GM21381 (cell line): ENCODE data around the gene LBP.
"Not testable (repeated sequence)": the region's sequence is repeated elsewhere in the genome, so short reads cannot be mapped to it uniquely, and the experiment has no call there.

Experiments
- ATAC-seq: cut with Tn5 transposase; IDR thresholded peaks from one replicate; pipeline ENCODE4 v1.9.1; 2021; ENCODE audit warnings: mild to moderate bottlenecking, moderate library complexity; ENCODE audit not compliant: unreplicated experiment

Gene LBP

DNA sequence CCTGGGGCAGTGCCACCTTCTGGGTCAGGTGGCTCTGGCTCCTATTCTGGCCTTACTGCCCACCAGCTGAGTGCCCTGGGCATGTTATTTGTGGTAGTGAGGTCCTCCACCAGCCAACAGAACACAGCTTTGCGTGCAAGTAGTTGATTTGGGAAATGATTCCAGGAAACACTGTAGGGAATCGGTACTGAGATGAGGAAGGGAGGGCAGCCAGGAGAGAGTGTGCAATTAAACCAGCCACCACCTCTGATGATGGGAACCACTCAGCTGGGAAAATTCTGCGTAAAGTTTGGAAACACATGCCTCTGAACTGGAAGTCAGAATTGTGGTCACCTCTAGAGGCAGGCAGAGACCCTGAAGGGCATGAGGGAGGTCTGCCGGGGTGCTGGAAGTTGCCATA lies 459 bp downstream of the LBP start:
- no peak for ATAC-seq

DNA sequence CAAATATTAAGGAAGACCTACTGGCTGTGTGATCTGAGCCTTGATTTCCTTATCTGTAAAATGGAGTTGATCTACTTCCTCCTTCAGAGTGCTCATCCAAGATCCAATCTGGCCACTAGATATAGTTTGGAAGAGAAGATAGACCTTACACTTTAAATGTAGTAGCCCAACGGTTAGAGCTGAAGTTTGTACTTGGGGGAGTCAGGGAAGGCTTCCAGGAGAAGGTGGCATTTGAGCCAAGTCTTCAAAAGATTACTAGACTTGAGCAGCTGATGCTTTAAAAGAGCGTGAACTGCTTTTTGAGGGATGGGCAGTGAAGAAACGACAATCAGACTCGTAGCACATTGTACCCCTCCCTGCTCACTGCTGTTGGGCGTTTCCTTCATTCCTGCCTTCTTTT lies 3.6 kb downstream of the LBP start:
- ATAC-seq, result no peak

DNA sequence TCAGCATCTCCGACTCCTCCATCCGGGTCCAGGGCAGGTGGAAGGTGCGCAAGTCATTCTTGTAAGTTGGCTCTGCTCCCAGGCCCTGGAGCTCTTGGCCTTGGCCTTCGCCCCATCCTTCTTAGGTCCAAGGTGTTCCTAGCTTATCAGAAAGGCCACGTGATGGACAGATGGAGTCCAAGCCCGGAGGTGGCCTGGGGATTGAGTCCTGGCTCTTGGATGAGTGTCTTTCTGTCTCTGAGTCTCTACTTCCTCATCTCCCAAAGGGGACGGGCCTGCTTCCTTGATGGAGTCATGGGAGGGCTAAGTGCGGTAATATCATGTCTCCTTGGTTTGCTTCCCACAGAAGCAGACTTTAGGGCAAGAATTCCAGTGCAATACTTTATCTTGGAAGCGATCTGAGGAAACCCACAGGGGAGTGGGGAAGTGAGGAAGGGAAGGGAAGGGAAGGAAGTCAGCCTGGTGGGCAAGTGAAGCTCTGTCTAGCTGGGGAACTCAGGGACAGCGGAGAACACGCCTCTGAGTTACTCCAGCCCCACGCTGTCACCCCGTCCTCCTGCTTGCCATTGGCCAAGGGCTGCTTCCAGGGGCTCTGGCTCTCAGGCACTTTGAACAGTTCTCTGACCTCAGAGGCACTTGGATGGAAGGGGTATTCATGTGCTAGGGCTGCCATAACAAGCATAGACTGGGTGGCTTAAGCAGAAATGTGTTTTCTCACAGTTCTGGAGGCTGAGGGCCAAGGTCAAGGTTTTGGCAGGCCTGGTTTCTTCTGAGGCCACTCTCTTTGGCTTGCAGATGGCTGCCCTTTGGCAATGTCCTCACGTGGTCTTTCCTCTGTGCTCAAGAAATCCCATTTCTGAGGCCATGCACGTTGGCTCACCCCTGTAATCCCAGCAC lies 4.8 kb downstream of the LBP start:
- ATAC-seq, result no peak

DNA sequence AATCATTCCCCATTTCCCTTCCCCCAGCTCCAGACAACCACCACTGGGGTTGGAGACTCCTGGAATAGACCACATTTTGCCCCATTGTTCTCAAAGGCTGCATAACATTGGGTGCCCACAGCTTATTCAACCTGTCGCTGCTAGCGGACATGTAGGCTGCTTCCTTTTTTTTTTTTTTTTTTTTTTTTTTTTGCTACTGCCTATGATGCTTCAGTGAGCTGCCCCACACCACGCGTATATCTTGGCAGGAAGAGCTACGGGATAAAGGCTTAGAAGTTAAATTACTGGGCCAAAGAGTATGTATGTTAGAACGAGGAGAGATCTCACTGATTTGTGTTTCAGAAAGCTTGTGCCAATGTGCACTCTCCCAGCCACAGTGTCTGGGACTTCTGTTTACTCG lies 7.0 kb downstream of the LBP start:
- ATAC-seq, result no peak

DNA sequence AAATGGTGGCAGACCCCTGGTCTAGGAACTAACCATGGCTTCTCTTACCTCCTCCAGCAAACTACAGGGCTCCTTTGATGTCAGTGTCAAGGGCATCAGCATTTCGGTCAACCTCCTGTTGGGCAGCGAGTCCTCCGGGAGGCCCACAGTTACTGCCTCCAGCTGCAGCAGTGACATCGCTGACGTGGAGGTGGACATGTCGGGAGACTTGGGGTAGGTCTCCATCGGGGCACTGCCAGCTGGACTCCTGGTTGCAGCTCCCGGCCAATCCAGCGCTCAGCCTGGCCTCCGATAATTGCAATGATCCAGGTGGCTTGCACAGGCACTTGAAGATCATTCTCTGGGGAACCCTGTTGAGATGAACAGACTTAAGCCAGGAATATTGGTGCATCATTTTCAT lies 7.9 kb downstream of the LBP start:
- ATAC-seq, result no peak

DNA sequence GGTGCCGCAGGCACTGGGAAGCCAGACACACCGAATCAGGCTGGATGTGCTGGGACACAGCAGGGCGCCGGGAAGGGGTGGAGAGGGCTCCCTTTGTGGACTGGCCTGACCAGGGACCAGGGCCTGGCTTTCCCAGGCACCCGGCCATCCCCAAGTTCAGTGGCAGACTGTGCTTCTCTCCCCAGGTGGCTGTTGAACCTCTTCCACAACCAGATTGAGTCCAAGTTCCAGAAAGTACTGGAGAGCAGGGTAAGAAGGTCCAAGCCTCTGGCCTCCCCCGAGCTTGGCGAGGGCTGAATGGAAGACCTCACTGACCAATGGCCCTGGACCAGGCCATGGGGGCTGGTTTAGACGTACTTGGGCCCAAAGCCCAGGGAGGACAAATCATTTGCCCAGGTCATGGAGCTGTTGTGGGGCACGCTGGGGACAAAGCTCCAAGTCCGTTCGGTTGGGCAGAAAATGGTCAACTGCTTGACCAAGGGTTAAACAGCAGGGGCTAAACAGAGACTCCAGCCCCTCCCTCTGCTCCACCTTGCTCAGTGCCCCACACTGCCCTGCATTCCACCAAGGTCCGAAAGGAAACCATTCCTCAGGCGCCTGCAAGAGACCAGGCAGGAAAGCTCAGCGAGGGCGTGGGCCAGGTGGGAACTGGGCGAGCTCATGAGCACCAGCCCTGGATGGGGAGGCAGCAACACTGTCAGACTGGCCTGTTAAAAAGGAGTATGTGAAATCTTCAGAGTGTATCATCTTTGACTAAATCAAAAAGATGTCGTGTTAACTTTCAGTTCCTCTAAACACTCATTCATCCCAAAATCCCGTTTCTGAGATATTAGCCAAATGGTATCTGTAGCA lies 9.1 kb downstream of the LBP start:
- ATAC-seq, result no peak

DNA sequence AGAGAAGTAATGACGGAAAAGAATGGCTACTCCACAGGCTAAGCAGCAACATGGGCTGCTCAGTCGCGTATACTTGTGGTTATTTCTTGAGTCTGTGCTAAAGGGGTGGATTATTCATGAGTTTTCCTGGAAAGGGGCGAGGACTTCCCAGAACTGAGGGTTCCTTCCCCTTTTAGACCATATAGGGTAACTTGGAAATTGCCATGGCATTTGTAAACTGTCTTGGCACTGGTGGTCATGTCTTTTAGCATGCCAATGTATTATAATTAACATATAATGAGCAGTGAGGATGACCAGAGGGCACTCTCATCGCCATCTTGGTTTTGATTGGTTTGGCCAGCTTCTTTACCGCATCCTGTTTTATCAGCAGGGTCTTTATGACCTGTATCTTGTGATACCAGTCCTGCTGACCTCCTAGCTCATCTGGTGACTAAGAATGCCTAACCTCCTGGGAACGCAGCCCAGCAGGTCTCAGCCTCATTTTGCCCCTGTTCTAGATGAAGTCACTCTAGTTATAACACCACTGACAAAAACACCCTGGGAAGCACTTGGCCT lies 11.4 kb downstream of the LBP start:
- no peak for ATAC-seq

DNA sequence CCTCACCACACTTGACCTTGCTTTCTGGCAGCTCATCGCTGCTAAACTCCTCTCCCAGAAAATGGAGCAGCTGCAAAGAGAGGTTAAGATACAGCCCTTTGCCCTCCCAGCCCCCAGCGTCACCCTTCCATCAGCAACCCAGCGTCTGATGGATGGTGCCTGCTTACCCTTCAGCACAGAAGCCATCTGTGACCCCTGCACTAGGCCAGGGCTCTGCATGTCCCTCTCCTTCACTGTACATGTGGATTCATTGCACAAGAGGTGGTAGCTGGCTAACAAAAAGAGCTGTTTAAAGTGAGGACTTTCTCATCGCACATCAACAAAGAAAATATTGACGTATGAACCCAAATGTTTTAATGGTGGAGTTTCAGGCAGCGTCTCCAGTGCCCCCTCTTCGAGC lies 12.3 kb downstream of the LBP start:
- no peak for ATAC-seq

DNA sequence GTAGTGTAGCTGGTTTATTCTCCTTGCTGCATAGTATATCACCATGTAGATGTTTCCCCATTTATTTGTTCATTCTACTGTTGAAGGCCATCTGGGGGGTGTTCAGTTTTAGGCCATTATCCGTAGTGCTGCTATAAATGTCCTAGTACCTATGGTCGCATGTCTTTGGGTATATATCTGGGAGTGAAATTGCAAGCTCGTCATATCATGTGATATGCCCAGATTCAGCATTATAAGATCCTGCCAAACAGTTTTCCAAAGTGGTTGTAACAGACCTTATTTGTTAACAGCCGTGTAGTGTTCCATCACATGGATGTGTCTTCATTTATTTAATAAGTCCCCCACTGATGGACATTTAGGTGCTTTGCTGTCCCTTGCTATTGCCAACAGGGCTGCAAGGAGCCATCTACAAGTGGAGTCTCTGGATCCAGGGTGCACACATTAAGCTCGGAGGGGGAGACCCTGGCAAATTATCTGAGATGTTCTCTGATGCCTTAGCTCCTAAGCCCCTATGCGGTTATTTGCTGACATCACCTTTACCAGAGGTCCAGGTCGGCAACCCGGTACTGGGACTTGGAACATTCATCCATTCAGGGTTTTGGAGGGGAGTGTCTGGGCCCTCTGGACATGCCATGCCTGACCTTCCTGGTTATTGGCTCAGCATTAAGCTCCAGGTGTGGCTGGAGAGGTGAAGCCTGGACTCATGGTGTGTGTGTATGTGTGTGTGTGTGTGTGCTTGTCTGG lies 16.9 kb downstream of the LBP start:
- no peak for ATAC-seq

DNA sequence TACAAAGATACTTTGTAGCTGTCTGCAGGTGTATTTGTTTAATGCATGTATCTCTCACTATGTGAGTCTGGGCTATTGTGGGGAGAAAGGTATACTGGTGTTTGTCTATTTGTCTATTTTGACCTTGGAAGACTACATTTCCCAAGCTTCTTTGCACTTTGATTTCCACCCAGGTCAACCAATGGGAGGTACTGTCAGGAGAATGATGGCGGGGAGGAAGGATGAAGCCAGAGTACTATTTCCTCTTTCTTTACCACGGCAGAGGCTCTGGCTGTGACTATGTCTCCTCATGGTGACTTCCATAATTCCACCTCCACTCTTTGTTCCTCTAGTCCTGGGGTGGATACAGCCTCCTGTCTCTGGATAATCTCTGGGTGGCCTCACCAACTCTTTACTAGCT lies 23.1 kb downstream of the LBP start:
- no peak for ATAC-seq

DNA sequence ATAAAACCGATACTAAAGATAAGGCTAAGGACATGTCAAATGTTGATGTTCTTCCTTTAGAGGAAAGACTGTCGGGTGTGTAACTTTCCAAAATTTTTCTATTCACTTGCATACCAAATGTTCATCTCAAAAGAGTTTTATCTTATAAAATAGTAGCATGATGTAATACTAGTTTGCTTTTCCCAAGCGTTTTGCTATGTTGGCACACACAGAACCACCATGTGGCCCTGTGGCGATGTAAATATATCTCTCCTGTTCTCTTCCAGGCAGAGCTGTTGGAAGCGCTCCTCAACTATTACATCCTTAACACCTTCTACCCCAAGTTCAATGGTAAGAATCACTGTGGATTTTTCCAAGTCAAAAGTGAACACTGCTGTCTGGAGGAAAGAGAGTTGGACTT lies 26.5 kb downstream of the LBP start:
- no peak for ATAC-seq

DNA sequence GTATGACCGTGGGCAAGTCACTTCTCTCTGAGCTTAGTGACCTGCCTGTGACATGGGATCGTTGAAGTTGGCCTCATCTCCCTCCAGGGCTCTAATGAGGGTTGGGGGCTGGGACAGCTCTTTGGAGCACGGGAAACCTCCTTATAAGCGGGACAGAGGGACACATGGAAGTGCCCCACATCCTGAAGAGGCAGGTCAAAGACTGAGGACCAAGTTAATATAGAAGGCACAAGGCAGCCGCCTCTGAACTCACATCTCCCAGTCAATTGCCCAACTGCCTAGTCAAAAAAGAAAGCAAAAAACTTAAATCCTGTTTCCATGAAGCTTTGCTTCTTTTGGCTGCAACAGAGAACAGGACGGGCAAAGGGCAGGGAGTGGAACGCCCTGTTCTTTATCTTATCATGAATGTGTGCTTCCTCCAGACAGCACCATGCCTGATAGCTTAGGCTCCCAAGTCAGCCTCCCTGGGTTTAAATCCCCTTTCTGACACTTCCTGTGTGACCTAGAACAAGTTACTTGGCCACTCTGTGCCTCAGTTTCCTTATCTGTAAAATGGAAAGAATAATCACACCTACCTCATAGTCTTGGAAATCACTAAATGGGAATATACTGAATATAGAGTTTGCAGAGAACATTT lies 27.1 kb downstream of the LBP start:
- no peak for ATAC-seq

DNA sequence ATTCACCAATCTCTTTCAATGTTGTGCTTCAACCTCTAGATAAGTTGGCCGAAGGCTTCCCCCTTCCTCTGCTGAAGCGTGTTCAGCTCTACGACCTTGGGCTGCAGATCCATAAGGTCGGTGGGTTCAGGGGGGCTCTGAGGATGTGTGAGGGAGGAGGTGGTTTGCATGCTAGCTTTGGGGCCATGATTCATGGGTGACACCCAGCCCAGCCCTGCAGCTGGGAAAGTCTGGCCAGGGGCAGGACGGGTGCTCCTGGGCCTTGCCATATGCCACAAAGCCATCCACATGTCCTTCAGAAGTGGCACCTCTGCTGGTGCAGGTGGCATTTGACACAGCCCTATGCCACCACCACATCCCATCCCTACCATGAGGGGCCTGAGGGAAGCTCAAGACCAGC lies 27.6 kb downstream of the LBP start:
- no peak for ATAC-seq

DNA sequence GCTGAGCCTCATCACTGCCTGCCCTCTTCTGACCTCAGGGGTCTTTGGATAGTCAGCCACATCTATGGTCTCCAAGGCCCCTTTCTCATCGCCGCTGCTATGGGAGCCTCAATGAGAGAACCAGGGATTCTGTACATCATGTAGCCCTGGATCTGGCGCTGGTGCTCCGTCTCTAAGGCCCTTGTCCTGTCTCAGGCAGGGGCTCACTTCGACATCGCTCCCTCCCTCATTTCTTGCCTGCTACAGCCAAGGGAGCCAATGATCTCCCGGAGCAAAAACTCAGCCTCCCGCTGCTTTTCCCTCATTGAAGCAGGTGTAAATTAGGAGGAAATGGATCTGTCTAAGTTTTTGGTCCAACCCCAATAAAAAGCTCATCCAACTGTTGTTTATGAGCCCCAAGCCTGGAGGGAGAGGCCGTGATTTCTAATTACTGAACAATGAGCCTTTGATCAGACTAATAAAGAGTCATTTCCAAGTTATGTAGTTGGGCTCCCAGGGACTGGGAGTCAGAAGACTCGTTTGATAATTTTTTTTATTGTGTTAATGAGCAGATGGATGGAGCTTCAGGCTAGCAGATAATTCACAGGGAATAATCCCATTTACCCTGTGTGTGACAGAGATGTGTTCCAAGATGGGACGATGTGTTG lies 30.9 kb downstream of the LBP start:
- ATAC-seq, result no peak

DNA sequence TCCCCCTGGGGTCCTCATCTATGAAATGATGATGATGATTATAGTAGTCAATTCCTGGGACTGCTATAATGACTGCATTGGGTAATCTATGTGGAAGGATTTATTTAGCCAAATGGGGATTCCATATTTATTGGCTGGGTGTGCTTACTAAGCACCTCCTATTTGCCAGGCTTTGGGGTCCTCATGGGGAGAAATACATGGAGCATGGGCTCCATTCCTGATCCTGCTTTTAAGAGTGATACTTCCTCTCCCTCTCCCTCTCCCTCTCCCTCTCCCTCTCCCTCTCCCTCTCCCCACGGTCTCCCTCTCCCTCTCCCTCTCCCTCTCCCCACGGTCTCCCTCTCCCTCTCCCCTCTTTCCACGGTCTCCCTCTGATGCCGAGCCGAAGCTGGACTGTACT lies 31.6 kb downstream of the LBP start:
- not testable (repeated sequence) for ATAC-seq

DNA sequence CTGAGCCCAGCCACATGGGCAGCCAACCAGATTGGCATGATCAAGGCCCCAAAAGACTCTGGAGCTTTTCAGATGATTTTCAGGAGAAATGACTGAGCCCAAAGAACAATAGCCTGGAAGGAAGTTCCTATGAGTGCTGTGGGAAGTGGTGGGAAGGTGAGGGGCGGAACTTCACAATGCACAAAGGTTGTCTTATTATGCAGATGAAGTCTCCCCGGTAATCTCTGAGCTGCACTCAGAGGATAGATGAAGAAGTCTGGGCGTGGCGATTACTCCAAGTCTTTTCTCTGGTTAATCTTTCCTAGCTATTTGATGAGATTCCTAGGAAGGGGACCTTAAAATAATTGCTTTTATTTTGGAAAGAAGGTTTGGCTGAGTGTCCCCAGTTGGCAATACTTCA lies 36.9 kb downstream of the LBP start:
- ATAC-seq, result no peak

DNA sequence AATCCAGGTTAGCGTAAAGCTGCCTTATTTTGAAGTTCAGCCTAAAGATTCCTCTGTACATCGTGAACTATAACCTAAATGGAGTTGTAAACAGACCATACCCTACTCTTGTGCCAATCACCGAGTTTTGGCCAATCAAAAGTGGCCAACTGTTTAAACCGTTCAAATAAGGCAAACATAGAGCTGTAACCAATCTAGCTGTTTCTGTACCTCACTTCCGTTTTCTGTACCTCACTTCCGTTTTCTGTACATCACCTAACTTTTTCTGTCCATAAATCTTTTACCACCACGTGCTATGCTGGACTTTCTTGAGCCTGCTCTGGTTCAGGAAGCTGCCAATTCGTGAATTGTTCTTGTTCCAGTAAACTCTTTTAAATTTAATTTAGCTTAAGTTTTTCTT lies 39.7 kb downstream of the LBP start:
- ATAC-seq, result no peak

DNA sequence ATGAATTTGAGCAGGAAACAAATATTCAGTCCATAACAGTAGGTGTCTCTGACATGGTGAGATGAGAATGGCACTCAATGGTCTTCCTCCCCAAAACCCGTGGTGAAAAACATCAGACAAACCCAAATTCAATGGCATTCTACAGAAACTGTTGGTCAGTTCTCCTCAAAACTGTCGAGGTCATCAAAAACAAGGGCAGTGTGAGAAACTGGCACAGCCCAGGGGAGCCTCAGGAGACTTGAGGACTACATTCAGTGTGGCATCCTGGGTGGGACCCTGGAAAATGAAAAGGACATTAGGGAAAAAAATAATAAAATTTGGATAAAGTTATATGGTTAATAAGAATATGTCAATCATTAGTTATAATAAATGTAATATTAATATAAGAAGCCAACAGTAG lies 40.6 kb downstream of the LBP start:
- no peak for ATAC-seq

DNA sequence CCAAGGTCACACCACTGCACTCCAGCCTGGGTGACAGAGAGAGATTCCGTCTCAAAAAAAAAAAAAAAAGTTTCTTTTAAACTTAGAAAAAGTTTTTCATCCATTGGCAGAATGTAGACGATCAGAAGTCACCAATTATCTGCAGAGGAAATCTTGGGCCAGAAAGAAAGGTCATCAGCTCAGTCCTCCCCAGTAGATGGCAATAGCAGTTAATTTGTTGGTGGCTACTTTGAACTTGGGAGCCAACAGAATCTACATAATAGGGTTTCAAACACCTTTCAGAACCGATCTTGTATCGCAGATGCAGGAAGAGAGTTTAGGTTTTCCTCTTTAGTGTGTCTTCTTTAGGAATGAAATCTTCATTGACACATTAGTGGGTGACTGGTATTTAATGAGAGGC lies 41.7 kb downstream of the LBP start:
- no peak for ATAC-seq

DNA sequence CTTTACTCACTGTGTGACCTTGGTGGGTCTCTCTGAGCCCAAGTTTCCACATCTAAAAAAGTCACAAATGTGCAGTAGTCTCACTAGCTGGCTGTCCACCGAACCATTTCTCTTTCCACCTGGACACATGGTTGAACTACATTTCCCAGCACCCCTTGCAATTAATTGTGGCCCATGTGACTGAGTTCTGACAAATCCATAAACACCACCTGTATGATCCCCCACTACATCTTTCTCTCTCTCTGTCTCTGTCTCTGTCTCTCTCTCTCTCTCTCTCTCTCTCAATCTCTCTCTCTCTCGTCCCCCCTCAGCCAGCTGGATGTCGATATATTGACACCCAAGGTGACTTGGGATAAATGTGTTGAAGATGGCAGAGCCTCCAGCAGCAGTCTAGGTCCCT lies 46.1 kb downstream of the LBP start:
- no peak for ATAC-seq
